Measurements from ENCODE around the gene STIM2. TPM values are rescaled to one million over a fixed set of nuclear protein-coding genes. Genes with fewer than 3 reads are reported as not detected.

The STIM2 gene
- total RNA-seq, 1 donor from 2014 or later = 35.5 TPM

GRCh38 chr4:26991057-26991456, 130.4 kb downstream of the STIM2 start:
- peaks cover 38% of the 10 kb centered on the region for H3K36me3 Mint-ChIP-seq (ENCODE audit: low read depth)
- H3K27me3 Mint-ChIP-seq (ENCODE audit: low read depth) = no peaks in the 10 kb centered on the region
- DNase-seq (ENCODE audit: low spot score) = no peak
- intact Hi-C loops (cut with micrococcal nuclease) = no loop called here
- H3K4me3 Mint-ChIP-seq (ENCODE audit: low read depth) = no peak overlapping the region
- peaks cover 21% of the 10 kb centered on the region for H3K4me1 Mint-ChIP-seq (ENCODE audit: low read depth)
- peaks cover 9% of the 10 kb centered on the region for H3K9me3 Mint-ChIP-seq
- H3K27ac Mint-ChIP-seq = no peak overlapping the region

GRCh38 chr4:26992657-26993361, 132.2 kb downstream of the STIM2 start:
- Mint-ChIP-seq H3K36me3 (ENCODE audit: low read depth) (peaks cover 38% of the 10 kb centered on the region), H3K27me3 (ENCODE audit: low read depth) (no peaks in the 10 kb centered on the region), H3K4me1 (ENCODE audit: low read depth) (peaks cover 14% of the 10 kb centered on the region), H3K4me3 (ENCODE audit: low read depth) (no peak overlapping the region), H3K27ac (no peak overlapping the region), H3K9me3 (peaks cover 9% of the 10 kb centered on the region)
- intact Hi-C loops (cut with micrococcal nuclease) = loop anchor here (1.0 to 2.0 kb wide), 3 partner anchors 10 to 108 kb away; no protein-coding TSS in a partner anchor
- no peak for DNase-seq (ENCODE audit: low spot score)

- Mint-ChIP-seq H3K36me3 (ENCODE audit: low read depth) (peaks cover 31% of the 10 kb centered on the region), H3K4me3 (ENCODE audit: low read depth) (no peak overlapping the region), H3K27ac (no peak overlapping the region), H3K27me3 (ENCODE audit: low read depth) (no peaks in the 10 kb centered on the region), H3K9me3 (peaks cover 9% of the 10 kb centered on the region), H3K4me1 (ENCODE audit: low read depth) (peaks cover 11% of the 10 kb centered on the region)
- intact Hi-C loops (cut with micrococcal nuclease) = loop anchor here (1.0 to 2.0 kb wide), 2 partner anchors 10 to 109 kb away; no protein-coding TSS in a partner anchor
- DNase-seq (ENCODE audit: low spot score) = no peak
Measured at GRCh38 chr4:26993539-26993938, 132.9 kb downstream of the STIM2 start.

- Mint-ChIP-seq H3K27me3 (ENCODE audit: low read depth) (no peaks in the 10 kb centered on the region), H3K9me3 (peaks cover 9% of the 10 kb centered on the region), H3K27ac (no peak overlapping the region), H3K36me3 (ENCODE audit: low read depth) (peaks cover 30% of the 10 kb centered on the region), H3K4me3 (ENCODE audit: low read depth) (no peak overlapping the region), H3K4me1 (ENCODE audit: low read depth) (peaks cover 11% of the 10 kb centered on the region)
- DNase-seq (ENCODE audit: low spot score) = no peak
- intact Hi-C loops (cut with micrococcal nuclease) = loop anchor here (1.0 to 2.0 kb wide), 2 partner anchors 9 to 109 kb away; no protein-coding TSS in a partner anchor
Measured at GRCh38 chr4:26993967-26994366, 133.3 kb downstream of the STIM2 start.

GRCh38 chr4:26995316-26995715, 134.7 kb downstream of the STIM2 start:
- Mint-ChIP-seq H3K27me3 (ENCODE audit: low read depth) (no peaks in the 10 kb centered on the region), H3K4me1 (ENCODE audit: low read depth) (peaks cover 11% of the 10 kb centered on the region), H3K27ac (no peak overlapping the region), H3K9me3 (peaks cover 8% of the 10 kb centered on the region), H3K36me3 (ENCODE audit: low read depth) (peaks cover 21% of the 10 kb centered on the region), H3K4me3 (ENCODE audit: low read depth) (no peak overlapping the region)
- no peak for DNase-seq (ENCODE audit: low spot score)
- intact Hi-C loops (cut with micrococcal nuclease) = no loop called here

GRCh38 chr4:26996745-26997144, 136.1 kb downstream of the STIM2 start:
- no peak for DNase-seq (ENCODE audit: low spot score)
- Mint-ChIP-seq H3K27ac (no peak overlapping the region), H3K36me3 (ENCODE audit: low read depth) (peaks cover 12% of the 10 kb centered on the region), H3K4me3 (ENCODE audit: low read depth) (no peak overlapping the region), H3K27me3 (ENCODE audit: low read depth) (no peaks in the 10 kb centered on the region), H3K9me3 (no peaks in the 10 kb centered on the region), H3K4me1 (ENCODE audit: low read depth) (peaks cover 7% of the 10 kb centered on the region)
- intact Hi-C loops (cut with micrococcal nuclease) = no loop called here

GRCh38 chr4:26999689-27000088, 139.0 kb downstream of the STIM2 start:
- intact Hi-C loops (cut with micrococcal nuclease) = loop anchor here (5.0 to 10.0 kb wide), 3 partner anchors 417 to 1085 kb away; partner anchors contain the start of genes SMIM20 and TBC1D19
- no peaks in the 10 kb centered on the region for H3K27me3 Mint-ChIP-seq (ENCODE audit: low read depth)
- H3K27ac Mint-ChIP-seq = no peak overlapping the region
- DNase-seq (ENCODE audit: low spot score) = no peak
- no peaks in the 10 kb centered on the region for H3K9me3 Mint-ChIP-seq
- H3K4me3 Mint-ChIP-seq (ENCODE audit: low read depth) = no peak overlapping the region
- peaks cover 27% of the 10 kb centered on the region for H3K4me1 Mint-ChIP-seq (ENCODE audit: low read depth)
- H3K36me3 Mint-ChIP-seq (ENCODE audit: low read depth) = peaks cover 31% of the 10 kb centered on the region

GRCh38 chr4:27000122-27000521, 139.5 kb downstream of the STIM2 start:
- DNase-seq (ENCODE audit: low spot score) = no peak
- Mint-ChIP-seq H3K9me3 (no peaks in the 10 kb centered on the region), H3K36me3 (ENCODE audit: low read depth) (peaks cover 31% of the 10 kb centered on the region), H3K4me1 (ENCODE audit: low read depth) (peaks cover 30% of the 10 kb centered on the region), H3K27ac (no peak overlapping the region), H3K27me3 (ENCODE audit: low read depth) (no peaks in the 10 kb centered on the region), H3K4me3 (ENCODE audit: low read depth) (no peak overlapping the region)
- intact Hi-C loops (cut with micrococcal nuclease) = loop anchor here (5.0 to 10.0 kb wide), 3 partner anchors 418 to 1085 kb away; partner anchors contain the start of genes SMIM20 and TBC1D19

- intact Hi-C loops (cut with micrococcal nuclease) = loop anchor here (5.0 to 10.0 kb wide), 3 partner anchors 419 to 1086 kb away; partner anchors contain the start of genes SMIM20 and TBC1D19
- Mint-ChIP-seq H3K36me3 (ENCODE audit: low read depth) (peaks cover 28% of the 10 kb centered on the region), H3K4me3 (ENCODE audit: low read depth) (no peak overlapping the region), H3K4me1 (ENCODE audit: low read depth) (peaks cover 28% of the 10 kb centered on the region), H3K27me3 (ENCODE audit: low read depth) (no peaks in the 10 kb centered on the region), H3K9me3 (no peaks in the 10 kb centered on the region), H3K27ac (no peak overlapping the region)
- DNase-seq (ENCODE audit: low spot score) = no peak
Measured at GRCh38 chr4:27000820-27001219, 140.2 kb downstream of the STIM2 start.

GRCh38 chr4:27001398-27002164, 140.9 kb downstream of the STIM2 start:
- Mint-ChIP-seq H3K4me1 (ENCODE audit: low read depth) (peaks cover 29% of the 10 kb centered on the region), H3K36me3 (ENCODE audit: low read depth) (peaks cover 27% of the 10 kb centered on the region), H3K27me3 (ENCODE audit: low read depth) (no peaks in the 10 kb centered on the region), H3K9me3 (no peaks in the 10 kb centered on the region), H3K4me3 (ENCODE audit: low read depth) (no peak overlapping the region), H3K27ac (no peak overlapping the region)
- intact Hi-C loops (cut with micrococcal nuclease) = loop anchor here (2.0 to 10.0 kb wide), 4 partner anchors 145 to 1087 kb away; partner anchors contain the start of genes SMIM20 and TBC1D19
- DNase-seq (ENCODE audit: low spot score) = no peak

- H3K9me3 Mint-ChIP-seq = no peaks in the 10 kb centered on the region
- peak overlapping the region; percentile 29 for H3K27ac Mint-ChIP-seq
- peaks cover 27% of the 10 kb centered on the region for H3K4me1 Mint-ChIP-seq (ENCODE audit: low read depth)
- H3K27me3 Mint-ChIP-seq (ENCODE audit: low read depth) = no peaks in the 10 kb centered on the region
- H3K4me3 Mint-ChIP-seq (ENCODE audit: low read depth) = no peak overlapping the region
- no peak for DNase-seq (ENCODE audit: low spot score)
- H3K36me3 Mint-ChIP-seq (ENCODE audit: low read depth) = peaks cover 31% of the 10 kb centered on the region
- intact Hi-C loops (cut with micrococcal nuclease) = loop anchor here (1.0 to 10.0 kb wide), 7 partner anchors 10 to 1089 kb away; partner anchors contain the start of genes SMIM20 and TBC1D19
Measured at GRCh38 chr4:27003642-27004113, 143.0 kb downstream of the STIM2 start.

GRCh38 chr4:27005501-27005900, 144.9 kb downstream of the STIM2 start:
- intact Hi-C loops (cut with micrococcal nuclease) = loop anchor here (2.0 to 10.0 kb wide), 3 partner anchors 47 to 1091 kb away; partner anchors contain the start of gene SMIM20

More at GRCh38 chr4:27005501-27005900, 144.9 kb downstream of the STIM2 start:
- Mint-ChIP-seq H3K4me1 (ENCODE audit: low read depth) (peaks cover 27% of the 10 kb centered on the region), H3K27ac (no peak overlapping the region), H3K9me3 (no peaks in the 10 kb centered on the region), H3K36me3 (ENCODE audit: low read depth) (peaks cover 44% of the 10 kb centered on the region), H3K4me3 (ENCODE audit: low read depth) (no peak overlapping the region), H3K27me3 (ENCODE audit: low read depth) (no peaks in the 10 kb centered on the region)
- no peak for DNase-seq (ENCODE audit: low spot score)

Data from activated T-helper 2 cell treated with anti-CD3 and anti-CD28 coated beads, Interferon-gamma antibody, Interleukin-2, Interleukin-4, amounts not matched to agents 10 μg/mL and 5 μg/mL and 100 μg/mL, durations not matched to agents 14 hours and 24 hours and 36 hours (primary cell).